Activated CD4-positive, alpha-beta memory T cell treated with anti-CD3 and anti-CD28 coated beads for 36 hours (primary cell): ENCODE results near the gene PLA2G4E. TPM values are rescaled to one million over a fixed set of nuclear protein-coding genes. Genes with fewer than 3 reads are reported as not detected.

ENCODE experiments used
- CTCF ChIA-PET: fragments of 350-600 bp; sonication (Branson Sonifier 250); formaldehyde crosslinking; loops from one replicate; lab custom pipeline; 2021; ENCODE audit warnings: antibody characterized with exemption, inconsistent platforms; lab: Charles Lee
- POLR2A ChIA-PET: fragments of 350-600 bp; sonication (Branson Sonifier 250); formaldehyde crosslinking; loops from one replicate; lab custom pipeline; 2021; ENCODE audit warnings: antibody characterized with exemption; lab: Charles Lee
- DNase-seq: peaks from one replicate; pipeline ENCODE4 v3.0.0-alpha.2; 2020
- H3K27ac Mint-ChIP-seq: one replicate; pipeline ENCODE4 v1.8.0; 2021; ENCODE audit warnings: mixed read lengths
- H3K27me3 Mint-ChIP-seq: one replicate; pipeline ENCODE4 v1.8.0; 2021; ENCODE audit warnings: mixed read lengths
- H3K36me3 Mint-ChIP-seq: one replicate; pipeline ENCODE4 v1.8.0; 2021; ENCODE audit warnings: mixed read lengths
- H3K4me1 Mint-ChIP-seq: one replicate; pipeline ENCODE4 v1.8.0; 2021; ENCODE audit warnings: low read depth, mixed read lengths
- H3K4me3 Mint-ChIP-seq: one replicate; pipeline ENCODE4 v1.8.0; 2021; ENCODE audit warnings: mild to moderate bottlenecking, mixed read lengths
- H3K9me3 Mint-ChIP-seq: one replicate; pipeline ENCODE4 v1.8.0; 2021; ENCODE audit warnings: mixed read lengths
- intact Hi-C: fragments of 100-400 bp; cut with micrococcal nuclease; formaldehyde crosslinking; loops from one replicate; pipeline ENCODE4 v1.15.1; 2023
- total RNA-seq, 2 experiments: library from RNA; stranded (reverse); gene quantifications; one replicate each; pipeline ENCODE4 v1.2.3, GENCODE V29; 2021

The PLA2G4E gene
- total RNA-seq, 2 experiments from 2014 or later: not detected

- peak; percentile 72 for DNase-seq
- Mint-ChIP-seq H3K27ac (peak overlapping the region; percentile 97), H3K27me3 (peaks cover 5% of the 10 kb centered on the region), H3K4me3 (peak overlapping the region; percentile 90), H3K9me3 (no peaks in the 10 kb centered on the region), H3K4me1 (peaks cover 70% of the 10 kb centered on the region), H3K36me3 (peaks cover 27% of the 10 kb centered on the region)
- ChIA-PET POLR2A (interaction anchor here (0.6 to 5.7 kb wide), 7 partner anchors 9 to 292 kb away, joined by 3 to 131 read pairs (median 5); no protein-coding TSS in a partner anchor), CTCF (interaction anchor here (0.6 to 5.8 kb wide), 9 partner anchors 20 to 528 kb away, joined by 3 to 38 read pairs (median 4); no protein-coding TSS in a partner anchor)
- intact Hi-C loops: loop anchor here (2.0 to 5.0 kb wide), 5 partner anchors 137 to 853 kb away; partner anchors contain the start of genes INO80, MAPKBP1 and RPAP1
Observed at GRCh38 chr15:41969851-41970431, 50.9 kb downstream of the PLA2G4E start.

GRCh38 chr15:41968701-41969100, 52.1 kb downstream of the PLA2G4E start:
- H3K36me3 Mint-ChIP-seq: peaks cover 27% of the 10 kb centered on the region

GRCh38 chr15:41967506-41968206, 53.2 kb downstream of the PLA2G4E start:
- intact Hi-C loops: no loop called here
- Mint-ChIP-seq H3K9me3 (no peaks in the 10 kb centered on the region), H3K27ac (peak overlapping the region; percentile 66), H3K4me3 (peak overlapping the region; percentile 20), H3K27me3 (no peaks in the 10 kb centered on the region), H3K4me1 (peaks cover 58% of the 10 kb centered on the region), H3K36me3 (peaks cover 31% of the 10 kb centered on the region)
- ChIA-PET POLR2A (interaction anchor here (1.2 kb wide), 1 partner anchor 14 kb away, joined by 3 read pairs; no protein-coding TSS in a partner anchor), CTCF (no interaction called here)
- DNase-seq: no peak

More at GRCh38 chr15:41968701-41969100, 52.1 kb downstream of the PLA2G4E start:
- DNase-seq: peak; percentile 6
- no peak overlapping the region for H3K27ac Mint-ChIP-seq
- no peak overlapping the region for H3K4me3 Mint-ChIP-seq
- peaks cover 65% of the 10 kb centered on the region for H3K4me1 Mint-ChIP-seq
- ChIA-PET CTCF (no interaction called here), POLR2A (interaction anchor here (5.2 to 5.7 kb wide), 2 partner anchors 27 to 33 kb away, joined by 63 to 131 read pairs; no protein-coding TSS in a partner anchor)
- H3K9me3 Mint-ChIP-seq: no peaks in the 10 kb centered on the region
- H3K27me3 Mint-ChIP-seq: no peaks in the 10 kb centered on the region
- intact Hi-C loops: no loop called here

- intact Hi-C loops: no loop called here
- Mint-ChIP-seq H3K27ac (no peak overlapping the region), H3K4me3 (no peak overlapping the region), H3K4me1 (peaks cover 59% of the 10 kb centered on the region), H3K36me3 (peaks cover 34% of the 10 kb centered on the region), H3K27me3 (no peaks in the 10 kb centered on the region), H3K9me3 (no peaks in the 10 kb centered on the region)
- ChIA-PET POLR2A (interaction anchor here (0.6 to 1.2 kb wide), 2 partner anchors 13 to 30 kb away, joined by 3 read pairs; no protein-coding TSS in a partner anchor), CTCF (no interaction called here)
- peak; percentile 4 for DNase-seq
Observed at GRCh38 chr15:41966920-41967465, 53.8 kb downstream of the PLA2G4E start.

GRCh38 chr15:41966414-41966812, 54.4 kb downstream of the PLA2G4E start:
- no peak for DNase-seq
- no peak overlapping the region for H3K27ac Mint-ChIP-seq
- H3K4me1 Mint-ChIP-seq: peaks cover 64% of the 10 kb centered on the region
- no peak overlapping the region for H3K4me3 Mint-ChIP-seq
- intact Hi-C loops: no loop called here
- ChIA-PET CTCF (no interaction called here), POLR2A (interaction anchor here (1.2 kb wide), 1 partner anchor 13 kb away, joined by 3 read pairs; no protein-coding TSS in a partner anchor)
- no peaks in the 10 kb centered on the region for H3K27me3 Mint-ChIP-seq
- H3K36me3 Mint-ChIP-seq: peaks cover 37% of the 10 kb centered on the region
- H3K9me3 Mint-ChIP-seq: no peaks in the 10 kb centered on the region

GRCh38 chr15:41965441-41966413, 55.1 kb downstream of the PLA2G4E start:
- DNase-seq: no peak
- H3K9me3 Mint-ChIP-seq: no peaks in the 10 kb centered on the region
- peaks cover 64% of the 10 kb centered on the region for H3K4me1 Mint-ChIP-seq
- CTCF ChIA-PET: no interaction called here
- no peak overlapping the region for H3K27ac Mint-ChIP-seq
- peaks cover 32% of the 10 kb centered on the region for H3K36me3 Mint-ChIP-seq
- intact Hi-C loops: no loop called here
- POLR2A ChIA-PET: no interaction called here
- no peaks in the 10 kb centered on the region for H3K27me3 Mint-ChIP-seq
- no peak overlapping the region for H3K4me3 Mint-ChIP-seq

- no peak overlapping the region for H3K27ac Mint-ChIP-seq
- intact Hi-C loops: no loop called here
- H3K27me3 Mint-ChIP-seq: no peaks in the 10 kb centered on the region
- H3K9me3 Mint-ChIP-seq: no peaks in the 10 kb centered on the region
- H3K4me1 Mint-ChIP-seq: peaks cover 47% of the 10 kb centered on the region
- no peak for DNase-seq
- H3K4me3 Mint-ChIP-seq: no peak overlapping the region
- ChIA-PET CTCF (interaction anchor here (1.2 kb wide), 1 partner anchor 10 kb away, joined by 3 read pairs; the partner anchor contains the start of gene EHD4), POLR2A (interaction anchor here (1.2 kb wide), 1 partner anchor 8 kb away, joined by 5 read pairs; no protein-coding TSS in a partner anchor)
- H3K36me3 Mint-ChIP-seq: peaks cover 18% of the 10 kb centered on the region
Observed at GRCh38 chr15:41961595-41962202, 59.1 kb downstream of the PLA2G4E start.

GRCh38 chr15:41961001-41961518, 59.8 kb downstream of the PLA2G4E start:
- H3K27ac Mint-ChIP-seq: no peak overlapping the region
- H3K27me3 Mint-ChIP-seq: no peaks in the 10 kb centered on the region
- H3K4me1 Mint-ChIP-seq: peaks cover 45% of the 10 kb centered on the region
- H3K4me3 Mint-ChIP-seq: no peak overlapping the region
- DNase-seq: no peak
- ChIA-PET CTCF (interaction anchor here (1.2 kb wide), 1 partner anchor 11 kb away, joined by 3 read pairs; the partner anchor contains the start of gene EHD4), POLR2A (interaction anchor here (1.2 kb wide), 1 partner anchor 9 kb away, joined by 5 read pairs; no protein-coding TSS in a partner anchor)
- peaks cover 17% of the 10 kb centered on the region for H3K36me3 Mint-ChIP-seq
- intact Hi-C loops: no loop called here
- H3K9me3 Mint-ChIP-seq: no peaks in the 10 kb centered on the region

GRCh38 chr15:41958002-41958420, 62.8 kb downstream of the PLA2G4E start:
- Mint-ChIP-seq H3K36me3 (peaks cover 27% of the 10 kb centered on the region), H3K9me3 (no peaks in the 10 kb centered on the region), H3K4me1 (peaks cover 40% of the 10 kb centered on the region), H3K27me3 (no peaks in the 10 kb centered on the region), H3K27ac (peak overlapping the region; percentile 76), H3K4me3 (no peak overlapping the region)
- POLR2A ChIA-PET: interaction anchor here (0.9 to 1.3 kb wide), 4 partner anchors 12 to 22 kb away, joined by 3 to 6 read pairs (median 5); partner anchors contain the start of gene EHD4
- CTCF ChIA-PET: interaction anchor here (0.9 to 1.6 kb wide), 4 partner anchors 20 to 184 kb away, joined by 3 to 4 read pairs (median 3); partner anchors contain the start of gene MAPKBP1
- intact Hi-C loops: no loop called here
- DNase-seq: no peak
